Measurements from ENCODE around the gene CST11.

CST11 gene

GRCh38 chr20:23419995-23420901, 32.4 kb downstream of the CST11 start:
- DNase-seq = peak; percentile 84

- no peak for DNase-seq
Measured at GRCh38 chr20:23419657-23419994, 33.0 kb downstream of the CST11 start.

GRCh38 chr20:23417861-23418260, 34.8 kb downstream of the CST11 start:
- DNase-seq = no peak

- no peak for DNase-seq
Measured at GRCh38 chr20:23415959-23416583, 36.6 kb downstream of the CST11 start.

GRCh38 chr20:23415555-23415954, 37.1 kb downstream of the CST11 start:
- DNase-seq = no peak

GRCh38 chr20:23414526-23415188, 38.0 kb downstream of the CST11 start:
- DNase-seq = no peak

- no peak for DNase-seq
Measured at GRCh38 chr20:23413862-23414422, 38.7 kb downstream of the CST11 start.

GRCh38 chr20:23412026-23412425, 40.6 kb downstream of the CST11 start:
- DNase-seq = peak; percentile 58

- DNase-seq = peak; percentile 55
Measured at GRCh38 chr20:23410916-23411695, 41.6 kb downstream of the CST11 start.

GRCh38 chr20:23409800-23410199, 42.9 kb downstream of the CST11 start:
- DNase-seq = no peak

- no peak for DNase-seq
Measured at GRCh38 chr20:23408957-23409356, 43.7 kb downstream of the CST11 start.

GRCh38 chr20:23407781-23408464, 44.8 kb downstream of the CST11 start:
- no peak for DNase-seq

- no peak for DNase-seq
Measured at GRCh38 chr20:23406880-23407279, 45.8 kb downstream of the CST11 start.

- no peak for DNase-seq
Measured at GRCh38 chr20:23404196-23404595, 48.5 kb downstream of the CST11 start.

GRCh38 chr20:23403751-23404150, 48.9 kb downstream of the CST11 start:
- DNase-seq = no peak

- DNase-seq = no peak
Measured at GRCh38 chr20:23401051-23401450, 51.6 kb downstream of the CST11 start.
